IPS-18a (cell line): ENCODE measurements around the gene FOXRED1.

ENCODE experiments used
- H3K27ac ChIP-seq: one replicate; pipeline ENCODE4 v1.5.1; 2013; ENCODE audit warnings: low read length
- H3K27me3 ChIP-seq: one replicate; pipeline ENCODE4 v1.6.1; 2013; ENCODE audit warnings: mild to moderate bottlenecking, low read length; ENCODE audit not compliant: control insufficient read depth, insufficient read depth
- H3K36me3 ChIP-seq: one replicate; pipeline ENCODE4 v1.6.1; 2013; ENCODE audit warnings: low read depth, low read length; ENCODE audit not compliant: control insufficient read depth
- H3K4me1 ChIP-seq: one replicate; pipeline ENCODE4 v1.6.1; 2013; ENCODE audit warnings: low read depth, low read length; ENCODE audit not compliant: control insufficient read depth
- H3K4me3 ChIP-seq: one replicate; pipeline ENCODE4 v1.5.1; 2013; ENCODE audit warnings: low read length
- H3K9ac ChIP-seq: one replicate; pipeline ENCODE4 v1.6.1; 2013; ENCODE audit warnings: mild to moderate bottlenecking, low read length, moderate library complexity
- H3K9me3 ChIP-seq: one replicate; pipeline ENCODE4 v1.6.1; 2013; ENCODE audit warnings: low read depth, low read length; ENCODE audit not compliant: control insufficient read depth

FOXRED1 gene

DNA sequence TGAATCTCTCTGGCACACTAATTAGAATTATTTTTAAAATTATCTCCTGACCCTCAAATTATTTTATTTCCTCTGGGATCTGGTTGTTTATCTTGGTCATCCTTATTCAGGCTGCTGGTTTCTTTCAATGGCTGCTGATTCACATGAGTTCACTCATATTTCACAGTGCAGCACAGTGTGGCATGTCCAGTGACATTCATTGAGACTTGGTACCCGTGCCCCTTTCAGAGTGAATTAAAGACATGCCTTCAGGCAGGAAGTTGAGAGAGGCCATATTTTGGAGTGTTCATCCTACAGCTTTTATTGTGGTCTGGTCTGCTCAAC lies 48.4 kb downstream of the FOXRED1 start:
- no peak overlapping the region for H3K27ac ChIP-seq
- H3K27me3 ChIP-seq: no peaks in the 10 kb centered on the region
- H3K36me3 ChIP-seq: peaks cover 5% of the 10 kb centered on the region
- no peak overlapping the region for H3K9ac ChIP-seq
- no peak overlapping the region for H3K4me3 ChIP-seq
- H3K9me3 ChIP-seq: no peaks in the 10 kb centered on the region
- no peaks in the 10 kb centered on the region for H3K4me1 ChIP-seq

GRCh38 chr11:126317756-126318573 lies 49.0 kb downstream of the FOXRED1 start:
- Histone ChIP-seq H3K27me3 (no peaks in the 10 kb centered on the region), H3K9ac (no peak overlapping the region), H3K36me3 (peaks cover 5% of the 10 kb centered on the region), H3K9me3 (no peaks in the 10 kb centered on the region), H3K4me3 (no peak overlapping the region), H3K4me1 (no peaks in the 10 kb centered on the region), H3K27ac (no peak overlapping the region)

- Histone ChIP-seq H3K9ac (no peak overlapping the region), H3K4me3 (no peak overlapping the region), H3K9me3 (no peaks in the 10 kb centered on the region), H3K36me3 (peaks cover 5% of the 10 kb centered on the region), H3K4me1 (no peaks in the 10 kb centered on the region), H3K27me3 (no peaks in the 10 kb centered on the region), H3K27ac (no peak overlapping the region)
Measured at GRCh38 chr11:126318574-126319373, 49.8 kb downstream of the FOXRED1 start.

GRCh38 chr11:126319374-126319740 lies 50.4 kb downstream of the FOXRED1 start:
- no peaks in the 10 kb centered on the region for H3K9me3 ChIP-seq
- peaks cover under 1% of the 10 kb centered on the region for H3K36me3 ChIP-seq
- H3K27ac ChIP-seq: no peak overlapping the region
- no peak overlapping the region for H3K9ac ChIP-seq
- no peaks in the 10 kb centered on the region for H3K4me1 ChIP-seq
- no peaks in the 10 kb centered on the region for H3K27me3 ChIP-seq
- H3K4me3 ChIP-seq: no peak overlapping the region

GRCh38 chr11:126322996-126323395 lies 54.0 kb downstream of the FOXRED1 start:
- Histone ChIP-seq H3K9ac (no peak overlapping the region), H3K36me3 (no peaks in the 10 kb centered on the region), H3K9me3 (no peaks in the 10 kb centered on the region), H3K4me1 (no peaks in the 10 kb centered on the region), H3K27me3 (no peaks in the 10 kb centered on the region), H3K4me3 (no peak overlapping the region), H3K27ac (no peak overlapping the region)

GRCh38 chr11:126327281-126328000 lies 58.5 kb downstream of the FOXRED1 start:
- Histone ChIP-seq H3K9me3 (no peaks in the 10 kb centered on the region), H3K9ac (no peak overlapping the region), H3K36me3 (no peaks in the 10 kb centered on the region), H3K4me1 (no peaks in the 10 kb centered on the region), H3K27me3 (no peaks in the 10 kb centered on the region), H3K4me3 (no peak overlapping the region), H3K27ac (no peak overlapping the region)
